Coronary artery (tissue), 2 donors: ENCODE results near the gene ZNF619.

ENCODE experiments used
- DNase-seq: peaks from one replicate; pipeline ENCODE4 v3.0.0-alpha.2; 2017; ENCODE audit warnings: low spot score
- H3K27ac ChIP-seq, 2 donors: fragments of 200-600 bp; sonication (generic); one replicate each; pipeline ENCODE4 v1.5.1; 2016 to 2019
- H3K4me3 ChIP-seq: fragments of 200-600 bp; sonication (generic); 2 replicates; pipeline ENCODE4 v1.5.1; 2016; ENCODE audit warnings: mild to moderate bottlenecking, moderate library complexity
- TF ChIP-seq, protein P1 (sequence below): fragments of 200-600 bp; sonication (generic); IDR thresholded peaks from one replicate; pipeline ENCODE4 v1.5.1; 2019; ENCODE audit warnings: antibody characterized with exemption

Gene ZNF619

DNA sequence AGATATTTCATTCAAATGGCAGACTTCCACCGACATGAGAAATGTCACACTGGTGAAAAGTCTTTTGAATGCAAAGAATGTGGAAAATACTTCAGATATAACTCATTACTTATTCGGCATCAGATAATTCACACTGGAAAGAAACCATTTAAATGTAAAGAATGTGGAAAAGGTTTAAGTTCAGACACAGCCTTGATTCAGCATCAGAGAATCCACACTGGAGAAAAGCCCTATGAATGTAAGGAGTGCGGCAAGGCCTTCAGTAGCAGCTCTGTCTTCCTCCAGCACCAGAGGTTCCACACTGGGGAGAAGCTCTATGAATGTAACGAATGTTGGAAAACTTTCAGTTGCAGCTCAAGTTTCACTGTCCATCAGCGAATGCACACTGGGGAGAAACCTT lies 39.3 kb downstream of the ZNF619 start:
- DNase-seq, result no peak
- TF ChIP-seq, protein P1, sequence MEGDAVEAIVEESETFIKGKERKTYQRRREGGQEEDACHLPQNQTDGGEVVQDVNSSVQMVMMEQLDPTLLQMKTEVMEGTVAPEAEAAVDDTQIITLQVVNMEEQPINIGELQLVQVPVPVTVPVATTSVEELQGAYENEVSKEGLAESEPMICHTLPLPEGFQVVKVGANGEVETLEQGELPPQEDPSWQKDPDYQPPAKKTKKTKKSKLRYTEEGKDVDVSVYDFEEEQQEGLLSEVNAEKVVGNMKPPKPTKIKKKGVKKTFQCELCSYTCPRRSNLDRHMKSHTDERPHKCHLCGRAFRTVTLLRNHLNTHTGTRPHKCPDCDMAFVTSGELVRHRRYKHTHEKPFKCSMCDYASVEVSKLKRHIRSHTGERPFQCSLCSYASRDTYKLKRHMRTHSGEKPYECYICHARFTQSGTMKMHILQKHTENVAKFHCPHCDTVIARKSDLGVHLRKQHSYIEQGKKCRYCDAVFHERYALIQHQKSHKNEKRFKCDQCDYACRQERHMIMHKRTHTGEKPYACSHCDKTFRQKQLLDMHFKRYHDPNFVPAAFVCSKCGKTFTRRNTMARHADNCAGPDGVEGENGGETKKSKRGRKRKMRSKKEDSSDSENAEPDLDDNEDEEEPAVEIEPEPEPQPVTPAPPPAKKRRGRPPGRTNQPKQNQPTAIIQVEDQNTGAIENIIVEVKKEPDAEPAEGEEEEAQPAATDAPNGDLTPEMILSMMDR, result no peak
- no peak overlapping the region for H3K4me3 ChIP-seq
- no peak overlapping the region for H3K27ac ChIP-seq

DNA sequence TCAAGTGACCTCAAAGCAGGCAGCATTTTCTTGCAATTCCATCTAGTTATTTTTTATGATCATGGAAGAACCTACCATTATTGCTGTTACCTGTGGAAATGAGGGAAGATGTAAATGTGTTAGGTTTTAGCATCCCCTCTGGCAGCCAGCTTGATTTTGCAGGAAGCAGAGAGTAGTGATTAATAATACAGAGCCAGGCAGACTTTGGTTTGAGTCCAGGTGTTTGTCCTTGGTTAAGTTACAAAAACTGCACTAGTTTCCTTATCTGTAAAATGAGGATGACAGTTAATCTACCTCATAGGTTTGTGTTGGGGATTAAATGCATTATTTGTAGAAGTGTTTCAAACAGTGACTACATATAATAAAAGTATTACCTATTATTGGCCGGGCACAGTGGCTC lies 41.1 kb downstream of the ZNF619 start:
- Histone ChIP-seq H3K4me3 (no peak overlapping the region), H3K27ac (no peak overlapping the region)
- DNase-seq, result no peak
- TF ChIP-seq, protein P1, result no peak

DNA sequence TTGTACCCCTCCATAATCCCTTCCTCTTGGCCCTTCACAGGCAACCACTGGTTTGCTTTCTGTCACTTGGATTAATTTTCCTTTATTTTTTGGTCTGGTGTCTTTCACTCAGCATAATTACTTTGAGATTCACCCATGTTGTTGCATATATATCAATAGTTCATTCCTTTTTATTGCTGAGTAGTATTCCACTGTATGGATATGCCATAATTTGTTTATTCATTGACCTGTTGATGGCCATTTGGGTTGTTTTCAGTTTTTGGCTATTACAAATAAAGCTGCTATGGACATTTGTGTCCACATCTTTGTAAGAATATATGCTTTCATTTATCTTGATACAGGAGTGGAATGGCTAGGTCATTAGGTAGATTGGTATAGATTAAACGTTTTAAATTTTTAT lies 41.9 kb downstream of the ZNF619 start:
- DNase-seq, result no peak
- H3K4me3 ChIP-seq, result no peak overlapping the region
- TF ChIP-seq, protein P1, result no peak
- no peak overlapping the region for H3K27ac ChIP-seq

DNA sequence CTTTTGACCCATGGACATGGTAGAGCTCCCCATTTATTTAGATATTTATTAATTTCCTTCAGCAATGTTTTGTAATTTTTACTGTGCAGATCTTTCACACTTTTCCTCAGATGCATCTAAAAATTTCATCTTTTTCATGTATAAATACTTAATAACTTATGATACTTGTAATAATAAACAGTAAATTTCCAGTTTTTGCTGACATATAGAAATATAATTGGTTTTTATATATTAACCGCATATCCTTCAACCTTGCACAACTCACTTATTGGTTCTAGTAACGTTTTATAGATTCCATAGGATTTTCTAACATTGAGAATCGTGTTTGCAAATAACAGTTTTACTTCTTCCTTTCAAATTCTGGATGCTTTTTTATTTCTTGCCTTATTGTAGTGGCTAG lies 44.3 kb downstream of the ZNF619 start:
- no peak overlapping the region for H3K27ac ChIP-seq
- H3K4me3 ChIP-seq, result no peak overlapping the region
- no peak for DNase-seq
- TF ChIP-seq, protein P1, result no peak

DNA sequence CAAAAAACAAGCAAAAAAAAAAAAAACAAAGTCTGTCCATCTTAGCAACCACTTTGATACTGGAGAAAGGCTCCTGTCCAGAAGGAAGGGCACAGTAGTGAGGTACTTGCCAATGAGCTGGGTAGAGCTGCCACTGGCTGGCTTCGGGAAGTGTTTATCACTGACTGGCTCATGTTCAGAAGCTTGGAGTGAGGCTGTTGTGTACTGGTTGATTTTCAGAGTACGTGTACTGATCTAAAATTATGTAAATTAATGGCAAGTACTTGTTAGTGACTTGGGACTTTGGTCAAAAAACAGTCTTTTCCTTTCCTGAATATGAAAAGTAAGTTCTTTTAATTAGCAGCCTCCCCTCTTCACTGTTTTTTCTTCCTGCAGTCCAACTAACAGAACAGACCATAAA lies 46.9 kb downstream of the ZNF619 start:
- no peak for DNase-seq
- TF ChIP-seq, protein P1, result no peak

DNA sequence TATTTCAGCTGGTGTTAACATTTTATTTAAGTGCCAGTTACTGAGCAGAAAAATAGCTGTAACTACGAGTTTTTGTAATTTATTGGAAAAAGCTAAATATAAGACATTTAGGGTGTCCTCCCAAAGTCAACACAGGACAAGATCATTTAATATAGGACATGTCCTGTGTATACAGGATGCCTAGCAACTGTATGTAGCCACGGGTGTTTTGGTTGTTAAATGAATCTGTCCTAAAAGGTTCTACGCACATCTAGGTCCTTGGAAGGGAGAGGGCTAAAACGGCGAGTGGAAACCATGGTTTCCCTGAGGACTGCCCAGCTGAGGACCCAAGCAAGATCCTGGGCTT lies 47.3 kb downstream of the ZNF619 start:
- Histone ChIP-seq H3K27ac (peak overlapping the region; percentile 81 to 89), H3K4me3 (peak overlapping the region; percentile 86)
- DNase-seq, result no peak
- TF ChIP-seq, protein P1, result no peak

More for the DNA sequence above, 46.9 kb downstream of the ZNF619 start:
- Histone ChIP-seq H3K27ac (peak overlapping the region in 1 of 2 donors; percentile 89), H3K4me3 (no peak overlapping the region)

DNA sequence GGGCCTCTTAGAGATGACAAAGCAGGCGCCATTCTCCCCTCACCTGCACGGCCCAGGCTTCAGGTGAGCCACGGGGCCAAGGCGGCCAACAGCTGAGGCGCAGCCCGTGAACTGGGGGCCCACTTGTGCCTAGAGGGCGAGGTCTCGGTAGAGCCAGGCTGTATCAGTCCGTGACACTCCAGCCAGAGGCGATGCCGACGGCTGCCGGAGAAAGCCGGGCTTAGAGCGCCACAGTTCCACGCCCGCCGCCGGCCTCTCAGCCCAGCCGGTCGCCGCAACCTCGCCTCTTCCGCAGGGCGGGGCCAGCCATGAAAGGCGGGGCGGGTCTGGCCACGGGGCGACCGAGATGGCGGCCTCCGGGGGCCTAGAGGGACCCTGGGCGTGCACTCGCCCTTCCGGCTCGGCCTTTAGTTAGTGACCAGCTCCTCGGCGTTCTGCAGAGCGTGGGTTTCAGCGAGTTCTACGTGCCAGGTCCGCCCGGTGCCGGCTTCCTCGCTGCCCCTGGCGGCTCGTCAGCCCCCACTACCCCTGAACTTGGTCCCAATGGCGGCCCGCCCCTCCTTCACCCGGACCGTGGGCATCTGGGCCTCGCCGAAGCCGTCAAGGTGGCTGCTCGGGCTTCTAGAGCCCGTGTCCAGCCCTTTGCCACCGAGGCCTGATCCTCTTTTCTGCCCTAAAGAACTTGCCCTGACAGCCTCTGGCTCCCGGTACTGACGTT lies 47.8 kb downstream of the ZNF619 start, which contains the start of gene ZNF621:
ZNF621 (plus strand) TSS at position 393 of the 718 bp plus-strand sequence. CDS start 881 bp downstream, outside the sequence.
- TF ChIP-seq, protein P1, result no peak
- Histone ChIP-seq H3K4me3 (peak within 1 kb of the TSS; percentile 86), H3K27ac (peak within 1 kb of the TSS; percentile 81 to 89)
- DNase-seq, result peak; percentile 93
